ENCODE data around the gene AMN. TPM values are rescaled to one million over a fixed set of nuclear protein-coding genes. Genes with fewer than 3 reads are reported as not detected.
A peak's percentile ranks its signal among the peaks of the same experiment; 100 is the strongest.

The AMN gene
- total and polyA plus RNA-seq, 2 donors from 2014 or later, result 58.0 to 121 TPM

- Histone ChIP-seq H3K36me3 (ENCODE audit: control insufficient read depth in 2 of 3, insufficient read depth in 3 of 3, low read length in 3 of 3) (peaks cover 2 to 76% (median 54%) of the 10 kb centered on the region in 3 donors), H3K4me1 (ENCODE audit: control insufficient read depth in 2 of 3, insufficient read depth in 2 of 3, low read depth in 1 of 3, low read length in 3 of 3) (no peaks in the 10 kb centered on the region), H3K9me3 (ENCODE audit: control insufficient read depth in 2 of 3, insufficient read depth in 1 of 3, low read length in 3 of 3) (no peaks in the 10 kb centered on the region), H3K27ac (ENCODE audit: low read depth in 2 of 2, low read length in 2 of 2) (no peak overlapping the region), H3K27me3 (ENCODE audit: control insufficient read depth, insufficient read depth, low read length) (no peaks in the 10 kb centered on the region), H3K9ac (ENCODE audit: low read length in 3 of 3) (no peak overlapping the region), H3K4me3 (ENCODE audit: low read length in 3 of 3) (no peak overlapping the region)
- DNase-seq, result peak in 1 of 5 donors; percentile 20
- TF ChIP-seq, protein P1, sequence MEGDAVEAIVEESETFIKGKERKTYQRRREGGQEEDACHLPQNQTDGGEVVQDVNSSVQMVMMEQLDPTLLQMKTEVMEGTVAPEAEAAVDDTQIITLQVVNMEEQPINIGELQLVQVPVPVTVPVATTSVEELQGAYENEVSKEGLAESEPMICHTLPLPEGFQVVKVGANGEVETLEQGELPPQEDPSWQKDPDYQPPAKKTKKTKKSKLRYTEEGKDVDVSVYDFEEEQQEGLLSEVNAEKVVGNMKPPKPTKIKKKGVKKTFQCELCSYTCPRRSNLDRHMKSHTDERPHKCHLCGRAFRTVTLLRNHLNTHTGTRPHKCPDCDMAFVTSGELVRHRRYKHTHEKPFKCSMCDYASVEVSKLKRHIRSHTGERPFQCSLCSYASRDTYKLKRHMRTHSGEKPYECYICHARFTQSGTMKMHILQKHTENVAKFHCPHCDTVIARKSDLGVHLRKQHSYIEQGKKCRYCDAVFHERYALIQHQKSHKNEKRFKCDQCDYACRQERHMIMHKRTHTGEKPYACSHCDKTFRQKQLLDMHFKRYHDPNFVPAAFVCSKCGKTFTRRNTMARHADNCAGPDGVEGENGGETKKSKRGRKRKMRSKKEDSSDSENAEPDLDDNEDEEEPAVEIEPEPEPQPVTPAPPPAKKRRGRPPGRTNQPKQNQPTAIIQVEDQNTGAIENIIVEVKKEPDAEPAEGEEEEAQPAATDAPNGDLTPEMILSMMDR (IDR thresholded peaks at IDR 0.05; ENCODE audit: borderline replicate concordance, extremely low read depth, insufficient read depth), result no peak
- intact Hi-C loops (cut with DNase I), result no loop called here
- no peak for FAIRE-seq
Observed at GRCh38 chr14:102951034-102951433, 28.6 kb downstream of the AMN start.

- Histone ChIP-seq H3K9ac (ENCODE audit: low read length in 3 of 3) (no peak overlapping the region), H3K4me1 (ENCODE audit: control insufficient read depth in 2 of 3, insufficient read depth in 2 of 3, low read depth in 1 of 3, low read length in 3 of 3) (no peaks in the 10 kb centered on the region), H3K27me3 (ENCODE audit: control insufficient read depth, insufficient read depth, low read length) (no peaks in the 10 kb centered on the region), H3K4me3 (ENCODE audit: low read length in 3 of 3) (no peak overlapping the region), H3K36me3 (ENCODE audit: control insufficient read depth in 2 of 3, insufficient read depth in 3 of 3, low read length in 3 of 3) (peaks cover 2 to 71% (median 50%) of the 10 kb centered on the region in 3 donors), H3K9me3 (ENCODE audit: control insufficient read depth in 2 of 3, insufficient read depth in 1 of 3, low read length in 3 of 3) (no peaks in the 10 kb centered on the region), H3K27ac (ENCODE audit: low read depth in 2 of 2, low read length in 2 of 2) (no peak overlapping the region)
- no peak for FAIRE-seq
- intact Hi-C loops (cut with DNase I), result no loop called here
- TF ChIP-seq, protein P1 (IDR thresholded peaks at IDR 0.05; ENCODE audit: borderline replicate concordance, extremely low read depth, insufficient read depth), result no peak
- peak in 1 of 5 donors; percentile 16 for DNase-seq
Observed at GRCh38 chr14:102951799-102952198, 29.3 kb downstream of the AMN start.

DNA sequence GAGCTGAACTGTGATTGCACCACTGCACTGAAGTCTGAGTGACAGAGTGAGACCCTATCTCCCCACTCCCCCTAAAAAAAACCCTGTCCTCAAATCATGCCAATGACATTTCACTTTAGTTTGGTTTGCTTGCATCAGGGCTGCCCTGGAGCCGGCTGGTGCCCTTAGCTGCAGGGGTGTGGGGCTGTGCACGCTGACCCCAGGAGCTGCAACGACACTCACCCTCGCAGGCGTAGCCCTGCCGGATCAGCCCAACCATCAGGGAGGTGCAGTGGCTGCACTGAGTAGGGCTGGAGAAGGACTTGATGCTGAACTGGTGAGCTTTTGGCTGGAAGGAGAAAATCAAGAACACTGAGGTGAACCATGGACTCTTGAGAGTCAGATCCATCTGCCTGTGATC is 29.8 kb downstream of the AMN start:
- no peaks in the 10 kb centered on the region for H3K4me1 ChIP-seq (ENCODE audit: control insufficient read depth in 2 of 3, insufficient read depth in 2 of 3, low read depth in 1 of 3, low read length in 3 of 3)
- H3K9ac ChIP-seq (ENCODE audit: low read length in 3 of 3), result no peak overlapping the region
- TF ChIP-seq, protein P1 (IDR thresholded peaks at IDR 0.05; ENCODE audit: borderline replicate concordance, extremely low read depth, insufficient read depth), result no peak
- DNase-seq, result peak in 1 of 5 donors; percentile 40
- no peaks in the 10 kb centered on the region for H3K9me3 ChIP-seq (ENCODE audit: control insufficient read depth in 2 of 3, insufficient read depth in 1 of 3, low read length in 3 of 3)
- FAIRE-seq, result no peak
- intact Hi-C loops (cut with DNase I), result no loop called here
- H3K27me3 ChIP-seq (ENCODE audit: control insufficient read depth, insufficient read depth, low read length), result no peaks in the 10 kb centered on the region
- H3K27ac ChIP-seq (ENCODE audit: low read depth in 2 of 2, low read length in 2 of 2), result no peak overlapping the region
- peaks cover 2 to 67% (median 50%) of the 10 kb centered on the region in 3 donors for H3K36me3 ChIP-seq (ENCODE audit: control insufficient read depth in 2 of 3, insufficient read depth in 3 of 3, low read length in 3 of 3)
- H3K4me3 ChIP-seq (ENCODE audit: low read length in 3 of 3), result no peak overlapping the region

DNA sequence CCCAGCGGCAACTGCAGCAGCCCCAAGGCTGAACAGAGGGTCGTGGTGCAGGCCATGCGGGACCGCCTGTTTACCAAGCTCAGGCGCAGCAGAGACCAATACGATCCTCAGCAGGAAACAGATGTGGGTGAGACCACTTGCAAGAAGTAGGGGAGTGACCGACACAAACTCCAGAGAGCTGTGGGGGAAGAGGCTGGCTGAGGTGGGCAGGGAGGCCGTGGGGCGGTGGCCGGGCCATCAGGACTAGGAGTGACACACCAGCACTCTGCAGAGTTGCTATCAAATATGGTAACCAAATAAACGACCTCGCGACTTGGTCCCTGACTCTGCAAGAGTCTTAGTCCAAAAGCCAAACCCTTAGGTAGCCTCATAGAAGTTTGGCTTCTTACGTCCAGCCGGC is 30.6 kb downstream of the AMN start:
- FAIRE-seq, result no peak
- DNase-seq, result peak in 1 of 5 donors; percentile 43
- H3K36me3 ChIP-seq (ENCODE audit: control insufficient read depth in 2 of 3, insufficient read depth in 3 of 3, low read length in 3 of 3), result peaks cover 2 to 73% (median 49%) of the 10 kb centered on the region in 3 donors

More for the DNA sequence above, 30.6 kb downstream of the AMN start:
- intact Hi-C loops (cut with DNase I), result no loop called here
- TF ChIP-seq, protein P1 (IDR thresholded peaks at IDR 0.05; ENCODE audit: borderline replicate concordance, extremely low read depth, insufficient read depth), result no peak
- Histone ChIP-seq H3K4me1 (ENCODE audit: control insufficient read depth in 2 of 3, insufficient read depth in 2 of 3, low read depth in 1 of 3, low read length in 3 of 3) (no peaks in the 10 kb centered on the region), H3K27me3 (ENCODE audit: control insufficient read depth, insufficient read depth, low read length) (no peaks in the 10 kb centered on the region), H3K4me3 (ENCODE audit: low read length in 3 of 3) (no peak overlapping the region), H3K9me3 (ENCODE audit: control insufficient read depth in 2 of 3, insufficient read depth in 1 of 3, low read length in 3 of 3) (no peaks in the 10 kb centered on the region), H3K27ac (ENCODE audit: low read depth in 2 of 2, low read length in 2 of 2) (no peak overlapping the region), H3K9ac (ENCODE audit: low read length in 3 of 3) (no peak overlapping the region)

Measured in kidney (tissue), 14 donors.